GM12873 (cell line): ENCODE data around the gene GGCX.

Source experiments
- CTCF ChIP-seq: IDR thresholded peaks from 2 replicates; pipeline ENCODE4 v1.5.1; 2012; ENCODE audit warnings: low read depth, mild to moderate bottlenecking, moderate library complexity, low read length, control low read depth; ENCODE audit not compliant: insufficient read depth; ENCODE audit errors: missing control alignments

Gene GGCX

GRCh38 chr2:85561280-85562212, at the start of gene GGCX:
TSS of gene GGCX (minus strand) at chr2:85561493. CDS start at chr2:85561428, 65 bp downstream.
- no peak for TF ChIP-seq CTCF

- TF ChIP-seq CTCF = no peak
These were observed 46.2 kb upstream of the GGCX start for GRCh38 chr2:85607268-85608215.

GRCh38 chr2:85606116-85606455, 44.8 kb upstream of the GGCX start:
- no peak for TF ChIP-seq CTCF

GRCh38 chr2:85605406-85606115, 44.3 kb upstream of the GGCX start:
- TF ChIP-seq CTCF = no peak

- no peak for TF ChIP-seq CTCF
These were observed 43.5 kb upstream of the GGCX start for GRCh38 chr2:85604568-85605339.

- peak; percentile 39 for TF ChIP-seq CTCF
These were observed 41.4 kb upstream of the GGCX start, which contains the start of gene TMEM150A for GRCh38 chr2:85602476-85603234. TSS of gene TMEM150A (minus strand) at chr2:85602698. CDS start at chr2:85601948, 750 bp downstream.
